ENCODE results near the gene SARDH. TPM values are rescaled to one million over a fixed set of nuclear protein-coding genes. Genes with fewer than 3 reads are reported as not detected.

The SARDH gene
- total RNA-seq, 4 donors from 2014 or later = 0.10 to 0.29 TPM; not detected in 2

DNA sequence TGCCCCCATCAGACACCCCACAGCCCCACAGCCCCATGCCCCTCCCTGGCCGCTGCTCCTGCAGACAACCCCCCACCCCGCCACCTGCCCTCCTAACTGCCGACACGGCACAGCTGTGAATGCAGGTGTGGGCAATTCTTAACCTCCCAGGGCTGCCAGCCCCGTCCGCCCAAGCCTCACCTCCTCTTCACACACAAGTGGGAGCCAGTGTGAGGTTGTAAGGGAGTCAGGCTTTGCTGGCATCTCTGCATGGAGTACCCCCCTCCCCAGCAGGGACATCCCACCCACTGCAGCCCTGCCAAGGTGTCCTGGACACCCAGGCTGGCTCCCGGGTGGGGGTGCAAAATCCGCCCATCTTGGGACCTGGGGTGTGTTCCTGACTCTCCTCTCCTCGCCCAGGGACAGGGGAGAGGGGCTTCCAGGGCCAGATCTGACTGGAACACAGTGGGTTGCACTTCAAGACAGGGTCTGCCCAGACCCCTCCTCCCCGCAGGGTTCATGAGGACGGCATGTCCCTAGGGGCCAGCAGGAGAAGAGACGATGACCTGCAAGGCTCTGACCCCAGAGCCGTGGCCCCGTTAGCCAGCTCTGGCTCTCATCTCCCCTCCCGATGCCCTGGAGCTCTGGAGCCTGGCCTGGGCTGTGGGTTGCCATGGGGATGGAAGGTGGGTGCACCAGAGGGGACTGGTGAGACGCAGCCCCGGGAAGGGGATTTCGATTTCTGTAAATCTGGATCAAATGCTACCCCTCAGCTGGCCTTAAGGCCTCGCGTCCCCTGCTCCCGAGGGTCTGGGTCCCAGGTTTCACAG, 34.4 kb downstream of the SARDH start:
- no peak overlapping the region for H3K4me3 ChIP-seq (ENCODE audit: low read depth, poor library complexity, severe bottlenecking)
- no peak for TF ChIP-seq POLR2A (IDR thresholded peaks at IDR 0.05)
- TF ChIP-seq, protein P1, sequence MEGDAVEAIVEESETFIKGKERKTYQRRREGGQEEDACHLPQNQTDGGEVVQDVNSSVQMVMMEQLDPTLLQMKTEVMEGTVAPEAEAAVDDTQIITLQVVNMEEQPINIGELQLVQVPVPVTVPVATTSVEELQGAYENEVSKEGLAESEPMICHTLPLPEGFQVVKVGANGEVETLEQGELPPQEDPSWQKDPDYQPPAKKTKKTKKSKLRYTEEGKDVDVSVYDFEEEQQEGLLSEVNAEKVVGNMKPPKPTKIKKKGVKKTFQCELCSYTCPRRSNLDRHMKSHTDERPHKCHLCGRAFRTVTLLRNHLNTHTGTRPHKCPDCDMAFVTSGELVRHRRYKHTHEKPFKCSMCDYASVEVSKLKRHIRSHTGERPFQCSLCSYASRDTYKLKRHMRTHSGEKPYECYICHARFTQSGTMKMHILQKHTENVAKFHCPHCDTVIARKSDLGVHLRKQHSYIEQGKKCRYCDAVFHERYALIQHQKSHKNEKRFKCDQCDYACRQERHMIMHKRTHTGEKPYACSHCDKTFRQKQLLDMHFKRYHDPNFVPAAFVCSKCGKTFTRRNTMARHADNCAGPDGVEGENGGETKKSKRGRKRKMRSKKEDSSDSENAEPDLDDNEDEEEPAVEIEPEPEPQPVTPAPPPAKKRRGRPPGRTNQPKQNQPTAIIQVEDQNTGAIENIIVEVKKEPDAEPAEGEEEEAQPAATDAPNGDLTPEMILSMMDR (IDR thresholded peaks at IDR 0.05) = no peak
- DNase-seq (ENCODE audit: low spot score in 2 of 2) = no peak
- 59 to 71% methylated on average over 19 to 20 of the region's 21 CpGs for WGBS, 2 donors
- intact Hi-C loops (cut with DNase I; ENCODE audit: low total_unique reads) = no loop called here

DNA sequence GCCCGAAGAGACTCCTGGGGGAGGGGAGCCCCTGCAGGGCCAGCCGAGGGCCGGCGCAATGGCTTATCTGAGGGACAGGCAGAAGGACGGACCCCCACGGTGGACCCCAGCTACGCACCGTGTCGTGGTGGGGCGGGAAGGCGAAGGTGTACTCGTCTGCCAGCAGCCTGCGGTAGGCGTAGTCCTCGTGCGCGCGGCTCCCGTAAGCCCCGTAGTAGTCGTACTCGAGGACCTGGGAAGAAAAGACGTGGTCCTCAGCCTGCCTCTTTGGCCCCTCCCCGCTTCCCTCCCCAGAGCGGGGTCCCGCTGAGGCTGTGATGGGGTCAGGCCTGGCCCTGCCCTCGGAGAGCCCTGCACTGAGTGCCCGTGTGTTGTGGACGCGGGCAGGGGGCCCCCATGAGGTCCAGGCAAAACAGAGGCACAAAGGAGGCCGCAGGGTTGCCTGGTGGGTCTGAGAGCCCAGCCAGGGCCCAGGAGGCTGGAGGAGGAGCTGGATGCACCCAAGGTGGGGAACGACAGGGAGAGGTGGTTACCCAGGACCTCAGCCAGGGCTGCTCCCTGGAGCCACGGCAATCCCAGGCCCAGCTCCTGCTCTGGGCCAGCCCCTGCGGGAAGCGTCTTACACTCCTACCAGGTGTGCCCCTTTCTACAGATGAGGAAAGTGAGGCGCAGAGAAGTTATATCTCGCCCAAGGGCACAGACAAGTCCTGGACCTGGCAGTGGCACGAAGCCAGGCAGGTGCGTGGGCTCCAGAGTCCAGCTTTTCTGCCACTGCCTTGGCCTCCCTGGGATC, 35.2 kb downstream of the SARDH start:
- 39 to 44% methylated on average over 24 to 37 of the region's 39 CpGs for WGBS, 2 donors
- TF ChIP-seq, protein P1 (IDR thresholded peaks at IDR 0.05) = no peak
- TF ChIP-seq POLR2A (IDR thresholded peaks at IDR 0.05) = no peak
- no peak overlapping the region for H3K4me3 ChIP-seq (ENCODE audit: low read depth, poor library complexity, severe bottlenecking)
- no peak for DNase-seq (ENCODE audit: low spot score in 2 of 2)
- intact Hi-C loops (cut with DNase I; ENCODE audit: low total_unique reads) = no loop called here

DNA sequence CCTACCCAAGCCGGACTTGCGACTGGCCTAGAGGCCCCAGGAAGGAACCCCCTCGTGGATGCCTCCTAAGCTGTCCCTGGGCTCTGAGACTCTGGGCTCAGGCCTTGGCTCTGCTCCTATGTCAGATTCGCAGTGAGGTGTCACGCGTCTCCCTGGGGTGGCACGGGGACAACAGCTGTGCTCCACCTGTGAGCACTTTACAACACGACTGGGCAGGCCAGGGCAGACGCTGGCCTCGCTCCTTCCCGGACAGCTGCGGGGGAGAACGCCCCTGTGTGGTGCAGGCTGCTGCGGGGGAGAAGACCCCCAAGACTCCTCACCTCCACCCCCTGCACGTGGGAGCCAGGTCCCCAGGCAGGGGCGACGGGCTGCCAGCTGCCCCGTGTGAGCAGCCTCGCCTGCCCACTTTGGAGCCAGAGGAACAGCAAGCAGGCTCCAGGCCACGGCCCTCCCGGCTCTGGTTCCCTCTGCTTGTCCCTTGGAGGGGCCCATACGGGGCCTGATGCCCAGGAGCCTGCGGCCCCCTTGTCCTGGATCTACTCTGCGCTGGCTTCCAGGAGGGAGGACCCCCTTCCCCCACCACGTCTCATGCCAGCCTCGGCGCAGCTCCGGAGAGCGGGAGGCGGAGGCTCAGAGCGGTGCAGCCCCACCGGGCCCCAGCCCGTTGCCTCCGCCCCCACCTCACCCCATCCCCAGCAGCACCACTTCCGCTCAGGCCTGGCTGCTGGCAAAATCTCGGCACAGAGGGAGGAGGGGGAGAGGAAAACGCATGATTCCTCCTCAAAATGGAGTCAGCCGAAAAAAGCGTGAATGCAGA, 36.0 kb downstream of the SARDH start:
- intact Hi-C loops (cut with DNase I; ENCODE audit: low total_unique reads) = no loop called here
- 13 to 20% methylated on average over 29 to 30 of the region's 39 CpGs for WGBS, 2 donors
- no peak for DNase-seq (ENCODE audit: low spot score in 2 of 2)
- H3K4me3 ChIP-seq (ENCODE audit: low read depth, poor library complexity, severe bottlenecking) = no peak overlapping the region
- no peak for TF ChIP-seq POLR2A (IDR thresholded peaks at IDR 0.05)
- TF ChIP-seq, protein P1 (IDR thresholded peaks at IDR 0.05) = no peak

DNA sequence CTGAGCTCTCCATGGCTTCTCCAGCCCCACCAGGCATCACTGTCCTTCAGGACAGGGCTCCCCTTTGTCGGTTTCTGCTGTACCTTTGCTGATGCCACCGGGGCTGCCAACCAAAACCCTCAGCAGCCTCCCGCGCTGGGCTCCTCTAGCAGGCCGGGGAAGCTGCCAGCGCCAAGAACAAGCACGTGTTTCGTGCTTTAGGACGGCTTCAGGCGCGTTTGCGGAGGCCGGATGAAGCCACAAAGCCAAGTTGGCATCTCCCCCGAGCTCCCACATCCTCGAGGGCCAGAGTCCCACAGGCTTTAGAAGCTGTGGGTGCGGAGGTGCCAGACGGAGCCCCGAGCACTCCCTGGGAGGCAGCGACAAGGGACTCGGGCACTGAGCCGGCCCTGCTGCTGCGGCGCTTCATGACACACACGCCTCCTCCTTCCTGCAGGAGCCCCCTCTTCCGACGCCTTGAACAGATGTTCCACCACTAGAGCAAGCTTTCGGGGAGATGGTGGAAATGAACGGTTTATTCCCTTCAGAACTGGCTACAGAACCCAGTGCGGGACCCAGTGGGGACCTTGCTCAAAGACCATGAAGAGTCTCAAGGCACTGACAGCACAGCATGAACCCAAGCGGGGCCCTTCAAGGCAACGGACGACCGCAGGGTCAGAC, 36.7 kb downstream of the SARDH start:
- intact Hi-C loops (cut with DNase I; ENCODE audit: low total_unique reads) = no loop called here
- no peak for DNase-seq (ENCODE audit: low spot score in 2 of 2)
- 43 to 48% methylated on average over 33 of the region's 33 CpGs for WGBS, 2 donors
- no peak for TF ChIP-seq POLR2A (IDR thresholded peaks at IDR 0.05)
- TF ChIP-seq, protein P1 (IDR thresholded peaks at IDR 0.05) = no peak
- no peak overlapping the region for H3K4me3 ChIP-seq (ENCODE audit: low read depth, poor library complexity, severe bottlenecking)

DNA sequence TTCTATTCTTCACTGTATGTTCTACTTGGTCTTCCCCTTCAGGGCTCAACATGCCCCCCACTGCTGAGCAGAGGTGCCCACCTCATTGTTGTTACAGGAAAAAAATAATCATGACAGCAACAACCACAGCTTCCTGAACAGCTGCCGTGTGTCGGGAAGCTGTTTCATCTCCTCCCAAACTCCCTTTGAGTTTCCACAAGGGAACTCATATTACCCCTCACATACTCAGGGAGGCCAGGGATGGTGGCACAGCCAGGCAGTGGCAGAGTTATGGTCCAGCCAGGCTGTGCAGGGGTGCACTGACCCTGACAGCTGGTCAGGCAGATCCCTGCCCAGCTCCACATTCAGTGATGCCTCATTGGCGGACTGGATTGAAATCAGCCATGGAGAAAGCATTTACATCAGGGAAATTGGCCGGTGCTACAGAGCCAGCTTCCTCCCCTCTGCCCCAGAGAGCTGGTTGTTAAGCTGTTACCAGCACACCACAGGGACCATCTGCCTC, 37.3 kb downstream of the SARDH start:
- TF ChIP-seq, protein P1 (IDR thresholded peaks at IDR 0.05) = no peak
- TF ChIP-seq POLR2A (IDR thresholded peaks at IDR 0.05) = no peak
- DNase-seq (ENCODE audit: low spot score in 2 of 2) = no peak
- no peak overlapping the region for H3K4me3 ChIP-seq (ENCODE audit: low read depth, poor library complexity, severe bottlenecking)
- intact Hi-C loops (cut with DNase I; ENCODE audit: low total_unique reads) = no loop called here
- WGBS, 2 donors = 57 to 59% methylated on average over 4 of the region's 4 CpGs
